HG03066 (cell line): ENCODE data around the gene TNS1.

Experiments
- ATAC-seq: cut with Tn5 transposase; IDR thresholded peaks from one replicate; pipeline ENCODE4 v1.9.1; 2021; ENCODE audit warnings: low read depth; ENCODE audit not compliant: unreplicated experiment

The TNS1 gene

GRCh38 chr2:217755027-217755745 is 247.6 kb downstream of the TNS1 start:
- ATAC-seq = no peak

GRCh38 chr2:217753460-217754200 is 249.2 kb downstream of the TNS1 start:
- no peak for ATAC-seq

- ATAC-seq = no peak
Observed at GRCh38 chr2:217752714-217753459, 249.9 kb downstream of the TNS1 start.

GRCh38 chr2:217751952-217752351 is 250.8 kb downstream of the TNS1 start:
- no peak for ATAC-seq

- no peak for ATAC-seq
Observed at GRCh38 chr2:217751192-217751591, 251.6 kb downstream of the TNS1 start.
